ENCODE results near the gene GYPC. TPM values are rescaled to one million over a fixed set of nuclear protein-coding genes. Genes with fewer than 3 reads are reported as not detected.

GYPC gene
- total and polyA plus RNA-seq, 2 of the 4 experiments (the other 2 are of a cell fraction), result 53.4 to 96.3 TPM

DNA sequence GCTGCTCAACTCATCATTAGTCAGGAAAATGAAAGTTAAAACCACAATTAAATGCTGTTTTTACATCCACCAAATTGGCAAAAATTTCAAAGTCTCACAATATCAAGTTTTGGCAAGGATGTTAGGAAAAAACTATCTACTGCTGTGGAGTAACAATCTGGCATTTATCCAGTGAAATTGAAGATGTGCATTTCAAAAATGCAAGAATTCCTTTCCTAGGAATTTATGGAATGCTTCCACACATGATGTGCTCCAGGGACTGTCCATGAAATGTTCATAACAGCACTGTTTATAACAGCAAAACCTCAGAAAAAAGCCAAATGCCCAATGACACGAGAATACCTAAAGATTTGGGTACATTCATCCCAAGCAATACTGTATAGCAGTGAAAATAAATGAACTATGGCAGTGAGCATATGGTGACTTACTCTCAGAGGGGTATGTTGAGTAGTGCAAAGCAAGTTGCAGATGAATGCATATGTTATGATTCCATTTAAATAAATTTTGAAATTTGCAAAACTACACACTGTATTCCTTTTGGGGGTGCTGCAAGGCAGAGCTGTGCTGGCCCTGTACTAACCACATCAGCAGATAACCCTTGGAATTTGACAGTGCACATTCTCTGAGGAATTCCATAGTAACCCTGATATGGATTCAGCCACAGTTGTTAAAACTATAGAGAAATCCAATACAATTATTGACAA is 41.3 kb upstream of the GYPC start:
- CTCF ChIA-PET, result no interaction called here
- Histone ChIP-seq H3K79me1 (ENCODE audit: low read depth in 1 of 2, low read length in 2 of 2) (no peaks in the 10 kb centered on the region), H2BK120ac (ENCODE audit: low read depth, low read length) (no peak overlapping the region), H3K4me2 (ENCODE audit: low read depth, low read length) (no peak overlapping the region; the same call in 1 of the 2 replicates), H4K91ac (ENCODE audit: insufficient read depth, low read depth, low read length) (no peak overlapping the region), H3K18ac (ENCODE audit: low read depth, low read length) (no peak overlapping the region), H3K23ac (ENCODE audit: low read depth, low read length) (no peak overlapping the region), H4K8ac (ENCODE audit: low read depth in 2 of 2, low read length in 2 of 2) (no peak overlapping the region), H3K9me3 (ENCODE audit: control insufficient read depth, insufficient read depth, low read length) (no peaks in the 10 kb centered on the region), H3K14ac (replicated peaks; ENCODE audit: low read depth, low read length) (no peak overlapping the region), H2AK5ac (ENCODE audit: low read depth, low read length) (no peak overlapping the region), H2BK5ac (ENCODE audit: low read depth, low read length, poor library complexity, severe bottlenecking) (no peak overlapping the region), H3K4ac (ENCODE audit: low read depth, low read length) (no peak overlapping the region), H2AK9ac (replicated peaks; ENCODE audit: low read depth, low read length, poor library complexity) (no peak overlapping the region), H3K9ac (ENCODE audit: low read depth, low read length) (no peak overlapping the region), H3K9me1 (ENCODE audit: insufficient read depth, low read length) (no peaks in the 10 kb centered on the region), H3K27ac (ENCODE audit: insufficient read depth, low read length) (no peak overlapping the region), H2BK15ac (ENCODE audit: low read depth, low read length) (no peak overlapping the region), H2AFZ (replicated peaks; ENCODE audit: low read length, poor library complexity) (no peak overlapping the region), H4K5ac (ENCODE audit: low read depth, low read length) (no peak overlapping the region), H4K20me1 (ENCODE audit: insufficient read depth, low read length) (no peaks in the 10 kb centered on the region), H2BK20ac (ENCODE audit: low read depth, low read length) (no peak overlapping the region), H3K27me3 (ENCODE audit: control insufficient read depth, insufficient read depth, low read length) (no peaks in the 10 kb centered on the region), H3K4me1 (ENCODE audit: control insufficient read depth, insufficient read depth, low read length) (no peaks in the 10 kb centered on the region), H3K4me3 (ENCODE audit: insufficient read depth, low read depth, low read length) (no peak overlapping the region), H3K56ac (ENCODE audit: extremely low read depth, insufficient read depth, low read length) (no peak overlapping the region), H3K36me3 (ENCODE audit: control insufficient read depth, insufficient read depth, low read length) (no peaks in the 10 kb centered on the region)
- dilution Hi-C loops (cut with HindIII; ENCODE audit: low sequenced_read_pairs, unreplicated experiment) (no loop called here), intact Hi-C loops (cut with micrococcal nuclease) (loop anchor here (1.0 kb wide), 1 partner anchor 43 kb away; no protein-coding TSS in a partner anchor), in situ Hi-C loops (cut with MboI; ENCODE audit: low sequenced_read_pairs) (no loop called here)
- POLR2A ChIA-PET (ENCODE audit: unreplicated experiment), result no interaction called here
- ATAC-seq (ENCODE audit: low read depth), result peak; percentile 78
- no CpG with 5 or more reads among the region's 1 CpG for WGBS, 2 experiments (ENCODE audit: extremely low coverage in 2 of 2, insufficient read length in 1 of 2)
- peak; percentile 25 for DNase-seq
- TF ChIP-seq FOS (IDR thresholded peaks at IDR 0.05; ENCODE audit: low read depth, low read length), result no peak
- TF ChIP-seq, protein P1, sequence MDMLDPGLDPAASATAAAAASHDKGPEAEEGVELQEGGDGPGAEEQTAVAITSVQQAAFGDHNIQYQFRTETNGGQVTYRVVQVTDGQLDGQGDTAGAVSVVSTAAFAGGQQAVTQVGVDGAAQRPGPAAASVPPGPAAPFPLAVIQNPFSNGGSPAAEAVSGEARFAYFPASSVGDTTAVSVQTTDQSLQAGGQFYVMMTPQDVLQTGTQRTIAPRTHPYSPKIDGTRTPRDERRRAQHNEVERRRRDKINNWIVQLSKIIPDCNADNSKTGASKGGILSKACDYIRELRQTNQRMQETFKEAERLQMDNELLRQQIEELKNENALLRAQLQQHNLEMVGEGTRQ (IDR thresholded peaks at IDR 0.05; ENCODE audit: low read depth, low read length), result no peak
- TF ChIP-seq MAFK (IDR thresholded peaks at IDR 0.05; ENCODE audit: low read depth, low read length), result no peak
- no peak for TF ChIP-seq MXI1 (IDR thresholded peaks at IDR 0.05; ENCODE audit: borderline replicate concordance, low read depth, low read length)
- TF ChIP-seq RFX5 (IDR thresholded peaks at IDR 0.05; ENCODE audit: low read depth, low read length), result no peak
- TF ChIP-seq, protein P2, sequence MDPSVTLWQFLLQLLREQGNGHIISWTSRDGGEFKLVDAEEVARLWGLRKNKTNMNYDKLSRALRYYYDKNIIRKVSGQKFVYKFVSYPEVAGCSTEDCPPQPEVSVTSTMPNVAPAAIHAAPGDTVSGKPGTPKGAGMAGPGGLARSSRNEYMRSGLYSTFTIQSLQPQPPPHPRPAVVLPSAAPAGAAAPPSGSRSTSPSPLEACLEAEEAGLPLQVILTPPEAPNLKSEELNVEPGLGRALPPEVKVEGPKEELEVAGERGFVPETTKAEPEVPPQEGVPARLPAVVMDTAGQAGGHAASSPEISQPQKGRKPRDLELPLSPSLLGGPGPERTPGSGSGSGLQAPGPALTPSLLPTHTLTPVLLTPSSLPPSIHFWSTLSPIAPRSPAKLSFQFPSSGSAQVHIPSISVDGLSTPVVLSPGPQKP (IDR thresholded peaks at IDR 0.05; ENCODE audit: borderline replicate concordance, low read depth, low read length), result no peak
- TF ChIP-seq RCOR1 (IDR thresholded peaks at IDR 0.05; ENCODE audit: insufficient replicate concordance, low read length), result no peak
- no peak for TF ChIP-seq SMC3 (IDR thresholded peaks at IDR 0.05; ENCODE audit: low read depth, low read length)
- TF ChIP-seq MAZ (IDR thresholded peaks at IDR 0.05; ENCODE audit: borderline replicate concordance, low read depth, low read length), result no peak
- no peak for TF ChIP-seq RAD21 (IDR thresholded peaks at IDR 0.05; ENCODE audit: low read length)
- TF ChIP-seq BHLHE40 (IDR thresholded peaks at IDR 0.05; ENCODE audit: low read depth, low read length), result no peak
- no peak for TF ChIP-seq POLR2A (IDR thresholded peaks at IDR 0.05; ENCODE audit: low read depth, low read length)
- no peak for TF ChIP-seq CHD1 (IDR thresholded peaks at IDR 0.05; ENCODE audit: low read depth, low read length)
- no TSS peak for BruUV-seq (replicated peaks)
